Fibroblast of lung (primary cell): ENCODE data around the gene NR2F2.

Experiments
- CTCF ChIP-seq, 2 donors: IDR thresholded peaks in 1 of 2; conservative IDR thresholded peaks in 1 of 2; 1 replicate in 1 of 2; 2 replicates in 1 of 2; pipeline ENCODE4 v1.5.1; 2011 to 2012; ENCODE audit warnings: low read length in 2 of 2, control low read depth in 1 of 2, inconsistent platforms in 1 of 2, low read depth in 1 of 2, mild to moderate bottlenecking in 1 of 2
- EZH2 ChIP-seq: IDR thresholded peaks from 2 replicates; pipeline ENCODE4 v1.5.1; 2012; ENCODE audit warnings: low read length, control low read depth, mild to moderate bottlenecking; ENCODE audit errors: missing control alignments

GRCh38 chr15:96360581-96361308 is 30.2 kb downstream of the NR2F2 start:
- no peak for TF ChIP-seq CTCF (conservative IDR thresholded peaks at IDR 0.05 in 1 of 2, IDR thresholded peaks at IDR 0.05 in 1 of 2; ENCODE audit: low read depth in 1 of 2, low read length in 2 of 2)
- no peak for TF ChIP-seq EZH2
